Measurements from ENCODE around the gene TBC1D16.
"Not testable (repeated sequence)": the region's sequence is repeated elsewhere in the genome, so short reads cannot be mapped to it uniquely, and the experiment has no call there.

The TBC1D16 gene

DNA sequence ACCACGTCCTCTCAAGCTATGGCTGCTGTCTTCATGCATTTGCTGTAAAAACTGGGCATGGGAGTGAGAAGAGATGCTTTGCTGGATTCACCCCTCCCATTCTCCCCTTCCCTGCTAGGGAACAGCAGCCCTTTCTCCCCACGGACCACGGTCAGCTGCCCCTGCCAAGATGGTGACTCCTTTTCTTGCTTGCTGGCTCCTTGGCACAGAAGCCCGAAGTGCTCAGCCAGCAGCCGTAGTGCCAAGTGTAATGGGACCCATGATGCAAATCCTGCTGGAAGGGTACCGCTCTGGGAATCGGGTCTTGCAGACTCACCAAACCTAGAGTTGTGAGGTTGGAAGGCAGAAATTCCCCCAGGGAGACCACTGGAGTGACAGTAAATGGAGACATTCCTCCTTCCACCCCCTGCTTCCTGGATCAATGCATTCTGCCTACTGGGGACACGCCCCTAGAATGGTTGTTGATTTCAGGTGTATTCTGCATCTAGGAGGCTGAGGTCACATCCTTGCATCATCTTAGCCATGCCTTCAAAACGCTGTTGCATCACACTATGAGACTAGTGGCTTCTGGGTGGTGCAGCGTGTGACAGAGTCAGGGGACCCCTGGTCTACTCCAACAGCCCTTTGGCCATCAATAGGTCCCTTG is 133.4 kb downstream of the TBC1D16 start:
- DNase-seq (ENCODE audit: extremely low read depth in 1 of 2, low read depth in 1 of 2) = no peak

DNA sequence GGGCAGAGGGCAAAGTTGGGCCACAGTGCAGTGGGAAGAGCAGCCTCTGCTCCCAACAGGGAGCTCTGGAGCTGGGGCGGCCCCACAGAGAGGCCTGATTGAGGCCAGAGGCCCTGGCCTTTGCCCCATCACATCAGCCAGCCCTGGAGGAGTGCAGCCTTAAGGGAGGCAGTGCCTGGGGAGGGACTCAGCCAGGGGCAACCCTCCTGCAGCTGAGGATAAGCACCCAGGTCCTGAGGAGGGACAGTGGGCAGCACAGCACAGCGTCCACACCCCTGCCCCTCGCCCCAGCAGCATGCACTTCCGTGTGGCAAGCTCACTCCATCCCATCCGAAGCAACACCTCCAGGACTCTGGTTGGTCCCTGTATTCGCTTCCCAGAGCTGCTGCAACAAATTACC is 134.5 kb downstream of the TBC1D16 start:
- DNase-seq (ENCODE audit: extremely low read depth in 1 of 2, low read depth in 1 of 2) = no peak

DNA sequence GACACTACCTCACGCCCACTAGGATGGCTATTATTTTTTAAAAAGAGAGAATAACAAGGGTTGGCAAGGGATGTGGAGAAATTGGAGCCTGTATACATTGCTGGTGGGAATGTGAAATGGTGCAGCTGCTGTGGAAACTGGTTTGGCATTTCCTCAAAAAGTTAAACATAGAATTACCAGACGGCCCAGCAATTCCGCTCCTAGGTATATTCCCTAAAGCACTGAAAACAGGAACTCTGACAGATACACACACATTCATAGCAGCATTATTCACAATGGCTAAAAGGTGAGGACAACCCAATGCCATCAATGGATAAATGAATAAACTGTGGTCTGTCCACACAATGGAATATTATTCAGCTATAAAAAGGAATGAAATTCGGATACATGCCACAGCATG is 136.1 kb downstream of the TBC1D16 start:
- DNase-seq (ENCODE audit: extremely low read depth in 1 of 2, low read depth in 1 of 2) = no peak

DNA sequence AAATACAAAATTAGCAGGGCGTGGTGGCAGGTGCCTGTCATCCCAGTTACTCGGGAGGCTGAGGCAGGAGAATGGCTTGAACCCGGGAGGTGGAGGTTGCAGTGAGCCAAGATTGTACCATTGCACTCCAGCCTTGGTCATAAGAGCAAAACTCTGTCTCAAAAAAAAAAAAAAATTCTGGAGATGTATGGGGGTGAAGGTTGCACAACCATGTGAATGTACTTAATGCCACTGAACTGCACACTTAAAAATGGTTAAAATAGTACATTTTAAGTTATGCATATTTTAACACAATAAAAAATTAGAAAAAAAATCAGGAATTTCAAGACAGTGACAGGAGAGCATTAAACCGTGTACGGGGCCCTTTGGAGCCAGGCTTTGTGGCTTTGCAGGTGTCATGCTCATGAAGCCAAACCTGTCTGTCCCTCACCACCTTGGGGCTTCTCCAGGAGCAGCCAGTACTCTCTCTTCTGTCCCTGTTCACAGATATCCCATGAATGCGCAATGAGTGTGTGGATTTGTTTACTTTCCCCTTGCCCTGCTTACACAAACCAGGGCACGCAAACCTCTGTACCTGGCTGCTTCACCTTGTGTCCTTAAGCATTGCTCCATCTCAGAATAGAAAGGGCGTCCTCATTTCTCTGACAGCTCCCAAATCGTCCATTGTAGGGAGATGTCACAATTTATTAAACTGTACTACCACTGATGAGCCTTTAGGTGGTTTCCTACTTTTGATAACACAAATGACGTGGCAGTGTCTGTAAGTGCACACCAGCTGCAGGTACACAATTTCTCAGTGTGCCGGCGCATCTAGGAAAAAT is 138.2 kb downstream of the TBC1D16 start:
- DNase-seq (ENCODE audit: extremely low read depth in 1 of 2, low read depth in 1 of 2) = no peak

DNA sequence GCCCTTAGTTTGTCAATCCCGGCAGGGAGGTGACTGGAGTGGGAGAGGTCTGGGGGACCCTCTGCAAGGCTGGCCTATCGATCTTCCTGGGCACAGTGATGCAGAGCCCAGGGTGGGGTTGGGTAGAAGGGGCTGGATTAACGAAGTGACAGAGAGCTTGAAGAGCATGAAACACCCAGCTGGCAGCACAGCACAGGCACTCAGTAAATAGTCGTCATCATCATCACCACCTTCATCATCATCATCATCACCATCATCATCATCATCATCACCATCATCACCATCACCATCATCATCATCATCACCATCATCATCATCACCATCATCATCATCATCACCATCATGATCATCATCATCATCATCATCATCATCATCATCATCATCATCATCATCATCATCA is 142.2 kb downstream of the TBC1D16 start:
- not testable (repeated sequence) for DNase-seq (ENCODE audit: extremely low read depth in 1 of 2, low read depth in 1 of 2)

DNA sequence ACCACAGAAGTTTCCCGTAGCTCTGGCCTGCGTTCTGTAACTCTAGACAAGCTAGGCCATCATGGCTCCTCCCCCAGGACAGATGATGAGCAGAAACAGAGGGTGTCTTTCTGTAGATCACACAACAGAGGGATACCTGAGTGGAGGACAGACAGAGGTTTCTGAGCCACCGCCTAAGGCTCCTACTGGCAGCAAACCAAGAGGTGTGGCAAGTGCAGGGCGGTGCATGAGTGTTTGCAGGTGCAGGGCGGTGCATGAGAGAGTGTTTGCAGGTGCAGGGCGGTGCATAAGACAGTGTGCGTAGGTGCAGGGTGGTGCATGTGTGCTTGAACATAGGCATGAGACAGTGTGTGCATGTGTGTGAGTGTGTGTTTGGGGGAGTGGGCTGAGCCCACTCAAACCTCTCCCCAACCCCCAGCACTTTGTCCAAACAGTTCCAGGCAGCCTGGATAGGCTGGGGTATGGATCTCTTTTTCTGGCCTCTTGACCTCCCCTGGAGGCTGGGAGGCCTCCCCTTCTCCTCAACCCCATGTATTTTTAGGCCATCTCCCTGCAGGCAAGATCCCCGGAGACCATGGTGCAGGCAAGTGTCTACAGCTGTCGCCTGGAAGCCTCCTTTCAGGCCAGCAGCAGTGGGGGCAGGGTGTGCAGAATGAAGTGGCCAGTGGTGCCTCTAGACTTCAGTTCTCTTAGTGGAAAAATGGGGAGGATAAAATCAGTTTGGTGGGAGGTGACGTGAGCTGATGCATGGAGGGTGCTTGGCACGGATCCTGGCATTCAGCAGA is 143.0 kb downstream of the TBC1D16 start:
- no peak for DNase-seq (ENCODE audit: extremely low read depth in 1 of 2, low read depth in 1 of 2)

DNA sequence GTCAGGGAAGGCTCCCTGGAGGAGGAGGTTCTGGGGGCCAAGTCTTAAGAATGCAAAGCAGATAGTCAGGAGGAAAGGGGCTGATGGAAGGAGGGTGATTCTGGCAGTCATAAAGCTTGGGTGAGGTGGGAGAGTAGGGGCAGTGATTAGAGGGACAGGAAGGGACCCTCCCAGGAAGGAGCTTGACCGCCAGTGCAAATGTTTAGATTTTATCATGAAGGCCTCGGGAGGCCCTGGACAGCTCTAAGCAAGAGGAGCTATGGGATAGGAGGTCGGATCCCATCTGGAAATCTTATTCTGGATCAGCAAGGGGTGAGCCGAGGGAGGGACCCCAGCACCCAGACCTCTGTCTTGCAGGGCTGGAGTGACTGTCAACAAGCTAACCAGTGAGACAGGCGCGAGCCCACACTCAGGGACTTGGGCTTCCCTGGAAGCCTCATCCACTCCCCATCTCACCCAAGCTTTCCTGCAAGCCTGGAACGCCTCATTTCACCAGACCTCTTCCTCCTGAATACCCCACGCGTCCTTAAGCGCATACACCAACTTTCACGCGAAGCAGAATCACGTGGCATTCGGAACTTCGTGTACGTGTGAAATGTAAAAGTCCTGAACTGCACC is 144.4 kb downstream of the TBC1D16 start:
- no peak for DNase-seq (ENCODE audit: extremely low read depth in 1 of 2, low read depth in 1 of 2)

DNA sequence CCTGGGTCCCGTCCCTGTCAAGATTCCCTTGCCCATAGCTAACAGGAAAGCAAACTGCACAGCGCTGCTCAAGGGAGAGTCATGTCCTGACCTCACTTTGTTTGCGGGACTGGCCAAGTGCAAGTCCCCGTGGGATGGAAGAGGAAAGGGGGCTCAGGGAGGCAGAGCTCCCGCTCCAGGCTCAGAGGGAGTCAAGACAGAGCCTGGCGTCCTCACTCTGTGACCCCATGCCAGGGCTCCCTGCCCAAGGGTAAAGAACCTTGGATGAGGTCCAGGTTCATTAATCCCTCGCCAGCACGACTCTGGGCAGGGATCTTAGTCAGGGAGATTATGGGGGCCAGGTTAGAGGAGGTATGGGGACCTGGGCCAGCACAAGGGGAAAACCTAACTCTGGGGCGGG is 145.0 kb downstream of the TBC1D16 start:
- no peak for DNase-seq (ENCODE audit: extremely low read depth in 1 of 2, low read depth in 1 of 2)

DNA sequence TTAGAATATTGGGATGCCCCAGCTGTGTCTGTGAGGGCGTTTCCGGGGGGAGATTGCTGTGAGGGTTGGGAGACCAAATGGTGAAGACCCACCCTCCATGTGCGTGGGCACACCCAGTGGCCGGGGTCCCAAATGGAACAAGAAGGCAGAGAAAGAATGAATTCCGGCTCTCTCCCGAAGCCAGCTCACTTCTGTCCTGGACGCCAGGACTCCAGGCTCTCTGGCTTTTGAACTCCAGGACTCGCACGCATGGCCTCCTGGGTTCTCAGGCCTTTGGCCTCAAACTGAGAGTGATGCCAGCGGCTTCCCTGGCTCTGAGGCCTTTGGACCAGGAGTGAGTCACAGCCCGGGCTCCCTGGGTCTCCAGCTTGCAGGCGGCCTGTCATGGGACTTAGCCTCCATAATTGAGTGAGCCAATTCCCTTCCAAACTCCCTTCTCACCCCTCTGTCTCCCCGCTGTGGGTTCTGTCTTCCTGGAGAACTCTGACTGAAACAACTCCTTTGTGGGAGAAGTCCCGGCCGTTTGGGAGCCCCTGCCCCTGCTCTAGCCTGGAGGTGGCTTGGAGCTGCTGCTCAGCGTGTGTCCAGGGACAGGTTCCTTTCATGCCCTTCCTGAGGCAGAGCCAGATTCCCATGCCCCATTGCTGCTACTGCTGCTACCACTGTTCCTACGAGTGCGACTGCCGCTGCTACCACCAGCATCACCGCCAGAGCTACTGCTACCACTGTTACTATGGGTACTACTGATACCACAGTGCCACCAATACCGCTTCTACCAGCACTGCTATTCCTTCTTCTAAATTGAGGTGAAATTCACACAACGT is 146.6 kb downstream of the TBC1D16 start:
- DNase-seq (ENCODE audit: extremely low read depth in 1 of 2, low read depth in 1 of 2) = no peak

DNA sequence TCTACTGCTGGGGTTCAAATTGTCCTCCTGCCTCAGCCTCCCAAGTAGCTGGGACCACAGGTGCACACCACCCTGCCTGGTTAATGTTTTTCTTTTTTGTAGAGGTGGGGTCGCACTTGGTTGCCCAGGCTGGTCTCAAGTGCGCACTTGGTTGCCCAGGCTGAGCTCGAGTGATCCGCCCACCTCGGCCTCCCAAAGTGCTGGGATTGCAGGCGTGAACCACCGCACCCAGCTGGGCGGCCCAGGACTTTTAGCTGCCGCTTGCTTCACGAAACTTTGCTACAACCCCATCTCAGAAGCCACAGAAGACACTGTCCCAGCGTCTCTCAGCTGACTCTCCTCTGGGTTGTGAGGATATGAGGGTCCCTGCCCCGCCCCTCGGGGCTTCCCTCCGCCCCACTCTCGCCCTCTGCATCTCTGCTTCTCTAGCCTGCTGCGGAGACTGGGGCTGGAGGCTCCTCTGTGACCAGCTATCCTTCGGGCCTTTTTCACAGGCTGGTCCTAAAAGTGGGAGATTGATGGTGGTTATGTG is 147.6 kb downstream of the TBC1D16 start:
- no peak for DNase-seq (ENCODE audit: extremely low read depth in 1 of 2, low read depth in 1 of 2)

DNA sequence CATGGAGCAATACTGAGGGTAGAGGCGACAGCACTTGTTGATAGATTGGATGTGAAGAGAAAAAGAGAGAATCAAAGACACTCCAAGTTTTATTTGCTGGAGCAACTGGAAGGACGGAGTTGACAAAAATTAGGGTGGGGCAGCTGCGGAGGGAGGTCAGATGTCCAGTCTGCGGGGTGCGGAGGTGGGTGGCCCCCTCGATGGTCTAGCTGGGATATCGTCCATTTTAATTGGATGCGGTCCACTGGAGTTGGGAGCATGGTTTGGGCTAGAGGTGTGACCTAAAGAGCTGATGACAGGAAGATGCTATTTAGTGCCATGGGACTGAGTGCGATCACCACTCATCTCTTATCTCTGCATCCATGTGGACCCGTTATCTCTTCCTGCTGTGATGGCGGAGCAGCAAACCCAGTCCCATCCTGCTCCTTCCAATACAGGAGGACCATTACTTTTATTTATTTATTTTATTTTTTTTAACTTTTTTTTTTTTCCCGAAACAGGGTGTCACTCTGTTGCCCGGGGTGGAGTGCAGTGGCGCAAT is 148.2 kb downstream of the TBC1D16 start:
- DNase-seq (ENCODE audit: extremely low read depth in 1 of 2, low read depth in 1 of 2) = no peak

DNA sequence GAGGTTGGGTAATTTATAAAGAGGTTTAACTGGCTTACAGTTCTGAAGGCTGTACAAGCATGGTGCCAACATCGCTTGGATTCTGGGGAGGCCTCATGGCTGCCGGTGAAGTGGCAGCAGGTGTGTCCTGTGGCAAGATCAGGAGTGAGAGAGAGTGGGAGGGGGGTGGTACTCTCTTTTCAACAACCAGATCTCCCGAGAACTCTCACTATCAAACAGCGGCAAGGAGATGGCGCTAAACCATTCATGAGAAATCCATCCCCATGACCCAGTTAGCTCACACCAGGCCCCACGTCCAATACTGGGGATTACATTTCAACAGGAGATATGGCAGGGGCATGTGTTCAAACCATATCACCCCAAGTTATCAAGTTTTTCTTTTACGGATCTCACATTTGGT is 152.5 kb downstream of the TBC1D16 start:
- no peak for DNase-seq (ENCODE audit: extremely low read depth in 1 of 2, low read depth in 1 of 2)

Data from stimulated activated CD8-positive, alpha-beta memory T cell treated with anti-CD3 and anti-CD28 coated beads, Interleukin-7, amount 100 ng/mL, for 48 hours (primary cell).